ENCODE results near the gene TBC1D16. TPM values are rescaled to one million over a fixed set of nuclear protein-coding genes. Genes with fewer than 3 reads are reported as not detected.

TBC1D16 gene
- total RNA-seq, 2 experiments from 2014 or later: 0.38 to 0.74 TPM

GRCh38 chr17:79976451-79976850 is 59.2 kb downstream of the TBC1D16 start:
- no peak overlapping the region for H3K4me2 ChIP-seq (ENCODE audit: low read length)
- H3K79me2 ChIP-seq (ENCODE audit: insufficient read depth, low read depth, low read length): no peaks in the 10 kb centered on the region
- no peaks in the 10 kb centered on the region for H3K36me3 ChIP-seq (ENCODE audit: insufficient read depth, low read length)
- BruUV-seq (replicated peaks): no TSS peak
- H2AFZ ChIP-seq (ENCODE audit: low read length): no peak overlapping the region
- TF ChIP-seq EZH2phosphoT487 (IDR thresholded peaks at IDR 0.05; ENCODE audit: borderline replicate concordance, low read depth, low read length): no peak
- TF ChIP-seq, protein P1, sequence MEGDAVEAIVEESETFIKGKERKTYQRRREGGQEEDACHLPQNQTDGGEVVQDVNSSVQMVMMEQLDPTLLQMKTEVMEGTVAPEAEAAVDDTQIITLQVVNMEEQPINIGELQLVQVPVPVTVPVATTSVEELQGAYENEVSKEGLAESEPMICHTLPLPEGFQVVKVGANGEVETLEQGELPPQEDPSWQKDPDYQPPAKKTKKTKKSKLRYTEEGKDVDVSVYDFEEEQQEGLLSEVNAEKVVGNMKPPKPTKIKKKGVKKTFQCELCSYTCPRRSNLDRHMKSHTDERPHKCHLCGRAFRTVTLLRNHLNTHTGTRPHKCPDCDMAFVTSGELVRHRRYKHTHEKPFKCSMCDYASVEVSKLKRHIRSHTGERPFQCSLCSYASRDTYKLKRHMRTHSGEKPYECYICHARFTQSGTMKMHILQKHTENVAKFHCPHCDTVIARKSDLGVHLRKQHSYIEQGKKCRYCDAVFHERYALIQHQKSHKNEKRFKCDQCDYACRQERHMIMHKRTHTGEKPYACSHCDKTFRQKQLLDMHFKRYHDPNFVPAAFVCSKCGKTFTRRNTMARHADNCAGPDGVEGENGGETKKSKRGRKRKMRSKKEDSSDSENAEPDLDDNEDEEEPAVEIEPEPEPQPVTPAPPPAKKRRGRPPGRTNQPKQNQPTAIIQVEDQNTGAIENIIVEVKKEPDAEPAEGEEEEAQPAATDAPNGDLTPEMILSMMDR (conservative IDR thresholded peaks at IDR 0.05; ENCODE audit: low read length): no peak
- no peaks in the 10 kb centered on the region for H3K9me2 ChIP-seq (ENCODE audit: insufficient read depth, low read length)
- H3K4me3 ChIP-seq (ENCODE audit: low read depth, low read length, poor library complexity, severe bottlenecking): no peak overlapping the region
- H3K27ac ChIP-seq (ENCODE audit: low read depth, low read length, poor library complexity, severe bottlenecking): no peak overlapping the region
- no peak for DNase-seq (ENCODE audit: low spot score)
- ChIA-PET POLR2A (no interaction called here), CTCF (ENCODE audit: unreplicated experiment) (no interaction called here)
- intact Hi-C loops (cut with micrococcal nuclease; ENCODE audit: unreplicated experiment): no loop called here
- H3K9me3 ChIP-seq (ENCODE audit: low read length): no peaks in the 10 kb centered on the region
- H4K20me1 ChIP-seq (ENCODE audit: insufficient read depth, low read length): no peaks in the 10 kb centered on the region
- H3K4me1 ChIP-seq (ENCODE audit: insufficient read depth, low read length, poor library complexity, severe bottlenecking): no peaks in the 10 kb centered on the region

GRCh38 chr17:79975498-79976134 is 60.1 kb downstream of the TBC1D16 start:
- POLR2A ChIA-PET: no interaction called here
- Histone ChIP-seq H3K9me3 (ENCODE audit: low read length) (no peaks in the 10 kb centered on the region), H3K9me2 (ENCODE audit: insufficient read depth, low read length) (no peaks in the 10 kb centered on the region), H3K79me2 (ENCODE audit: insufficient read depth, low read depth, low read length) (no peaks in the 10 kb centered on the region), H3K4me2 (ENCODE audit: low read length) (no peak overlapping the region), H3K27ac (ENCODE audit: low read depth, low read length, poor library complexity, severe bottlenecking) (no peak overlapping the region), H3K4me1 (ENCODE audit: insufficient read depth, low read length, poor library complexity, severe bottlenecking) (no peaks in the 10 kb centered on the region), H2AFZ (ENCODE audit: low read length) (no peak overlapping the region), H4K20me1 (ENCODE audit: insufficient read depth, low read length) (no peaks in the 10 kb centered on the region), H3K36me3 (ENCODE audit: insufficient read depth, low read length) (no peaks in the 10 kb centered on the region), H3K4me3 (ENCODE audit: low read depth, low read length, poor library complexity, severe bottlenecking) (no peak overlapping the region)
- CTCF ChIA-PET (ENCODE audit: unreplicated experiment): interaction anchor here (1.4 kb wide), 1 partner anchor 23 kb away, joined by 5 read pairs; no protein-coding TSS in a partner anchor
- intact Hi-C loops (cut with micrococcal nuclease; ENCODE audit: unreplicated experiment): no loop called here
- BruUV-seq (replicated peaks): no TSS peak
- TF ChIP-seq, protein P1 (conservative IDR thresholded peaks at IDR 0.05; ENCODE audit: low read length): no peak
- DNase-seq (ENCODE audit: low spot score): no peak

Data from OCI-LY7 (cell line).